Activated CD4-positive, CD25-positive, alpha-beta regulatory T cell (primary cell): Measurements from ENCODE around the gene GLRX.
"Not testable (repeated sequence)": the region's sequence is repeated elsewhere in the genome, so short reads cannot be mapped to it uniquely, and the experiment has no call there.

ENCODE experiments used
- DNase-seq, 4 experiments: peaks; one replicate each; lab custom pipeline; 2025; lab: John Stamatoyannopoulos, UW

GLRX gene

DNA sequence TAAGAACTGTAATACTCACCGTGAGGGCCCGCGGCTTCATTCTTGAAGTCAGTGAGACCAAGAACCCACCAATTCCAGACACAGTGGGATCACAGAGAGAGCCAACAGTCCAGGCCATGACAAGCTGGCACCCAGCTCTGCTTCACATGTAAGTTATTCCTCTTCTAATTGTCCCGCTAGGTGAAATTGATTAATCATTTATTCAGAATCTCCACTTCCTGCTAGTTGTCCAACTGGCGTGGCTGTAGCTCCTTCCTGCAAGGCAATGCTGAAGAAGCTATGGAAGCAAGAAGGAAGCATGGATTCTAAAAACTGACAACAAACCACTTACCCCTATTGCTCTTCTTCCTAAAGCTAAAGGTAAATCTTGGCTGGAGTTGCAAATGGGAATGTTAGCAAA, 30.0 kb upstream of the GLRX start:
- DNase-seq: no peak

DNA sequence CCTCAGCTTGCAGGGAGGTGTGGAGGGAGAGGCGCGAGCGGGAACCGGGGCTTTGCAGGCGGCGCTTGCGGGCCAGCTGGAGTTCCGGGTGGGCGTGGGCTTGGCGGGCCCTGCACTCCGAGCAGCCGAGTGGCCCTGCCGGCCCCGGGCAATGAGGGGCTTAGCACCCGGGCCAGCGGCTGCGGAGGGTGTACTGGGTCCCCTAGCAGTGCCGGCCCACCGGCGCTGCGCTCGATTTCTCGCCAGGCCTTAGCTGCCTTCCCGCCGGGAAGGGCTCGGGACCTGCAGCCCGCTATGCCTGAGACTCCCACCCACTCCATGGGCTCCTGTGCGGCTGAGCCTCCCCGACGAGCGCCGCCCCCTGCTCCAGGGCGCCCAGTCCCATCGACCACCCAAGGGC, 28.6 kb upstream of the GLRX start:
- not testable (repeated sequence) for DNase-seq

DNA sequence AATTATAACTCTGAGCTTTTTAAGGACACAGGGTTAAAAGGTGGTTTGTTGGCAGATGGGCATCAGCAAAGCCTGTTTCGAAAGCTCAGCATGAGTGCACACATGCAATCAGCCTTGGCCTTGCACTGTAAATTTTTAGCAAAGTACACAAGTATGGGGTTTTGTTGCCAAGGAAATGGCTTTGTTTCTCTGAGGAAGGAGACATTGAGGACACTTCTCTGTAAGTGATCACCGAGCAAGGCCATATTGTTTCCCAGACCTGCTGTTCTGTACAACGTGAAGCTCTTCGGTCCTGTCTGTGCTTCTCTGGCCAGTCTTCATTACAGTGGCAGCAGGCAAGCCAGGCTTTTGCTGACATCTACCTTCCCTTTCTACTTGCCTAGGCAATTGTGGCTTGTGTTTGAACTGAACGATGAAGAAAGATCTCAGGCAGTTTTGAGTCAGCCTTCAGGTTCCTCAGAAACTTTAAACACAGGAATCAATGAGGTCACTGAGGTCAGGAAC, 27.9 kb upstream of the GLRX start:
- no peak for DNase-seq

DNA sequence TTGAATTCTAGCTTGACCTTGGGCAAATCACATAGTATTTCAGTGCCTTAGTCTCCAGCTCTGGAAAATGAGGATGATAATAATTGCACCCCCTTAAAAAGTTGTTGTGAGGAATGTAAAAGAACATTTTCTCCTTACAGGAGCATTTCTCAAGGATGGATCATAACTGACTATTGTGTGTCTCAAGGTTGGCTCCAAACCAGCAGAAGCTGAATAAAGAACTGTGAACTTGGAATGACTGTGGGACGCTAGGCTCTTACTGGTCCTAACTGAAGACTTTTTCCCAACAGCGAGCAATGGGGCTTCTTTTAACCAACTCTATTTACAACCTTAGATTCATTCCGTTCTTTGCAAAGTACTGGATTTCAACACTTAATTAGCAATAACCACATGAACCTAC, 26.2 kb upstream of the GLRX start:
- no peak for DNase-seq

DNA sequence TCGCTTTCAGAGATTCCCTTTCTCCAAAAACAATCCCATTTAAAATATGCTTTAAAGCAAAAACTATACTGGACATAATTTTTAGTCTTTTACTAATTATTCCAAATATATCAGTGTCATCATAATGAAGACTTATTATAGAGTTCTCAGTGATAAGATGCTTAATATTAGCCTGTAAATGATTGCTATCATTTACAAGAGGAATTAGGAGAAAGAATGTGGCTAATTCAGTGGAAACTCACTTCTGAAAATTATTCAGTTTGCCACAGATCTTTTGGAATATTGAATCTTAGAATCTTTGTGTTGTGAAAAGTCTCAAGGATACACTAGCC, 24.7 kb upstream of the GLRX start:
- DNase-seq: no peak

DNA sequence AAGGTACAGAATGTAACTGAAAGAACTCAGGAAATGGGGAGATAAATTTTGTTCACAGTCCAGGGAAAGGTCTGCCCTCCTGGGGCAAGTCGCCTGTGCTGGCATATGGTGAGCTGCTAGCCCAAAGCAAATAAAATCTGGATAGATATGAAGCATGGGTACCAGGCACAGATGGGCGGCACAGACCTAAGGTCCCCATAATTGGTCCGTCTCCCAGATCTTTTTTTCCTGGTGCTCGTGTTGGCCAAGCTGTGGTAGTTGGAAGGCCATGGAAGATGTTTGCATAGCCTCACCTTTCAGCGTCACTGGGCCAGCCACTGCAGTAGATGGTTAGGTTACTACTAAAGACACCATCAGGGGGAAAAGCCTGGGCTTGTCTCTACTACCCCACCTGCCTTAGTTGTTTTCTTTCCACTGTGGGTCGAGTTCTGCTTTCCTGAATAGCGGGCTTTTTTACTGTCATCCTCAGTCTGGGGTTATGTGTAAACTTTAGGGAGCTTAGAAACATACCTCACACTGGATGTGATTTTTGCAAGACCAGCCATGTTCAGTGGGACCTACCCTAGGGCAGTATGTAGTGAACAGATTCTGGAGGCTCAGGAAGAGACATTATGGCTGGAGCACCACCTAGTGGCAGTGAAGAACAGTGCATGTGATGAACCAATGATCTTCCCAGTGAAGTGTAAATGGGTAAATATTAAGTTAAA, 24.2 kb upstream of the GLRX start:
- DNase-seq: peak; percentile 27 to 47 (median 32)

DNA sequence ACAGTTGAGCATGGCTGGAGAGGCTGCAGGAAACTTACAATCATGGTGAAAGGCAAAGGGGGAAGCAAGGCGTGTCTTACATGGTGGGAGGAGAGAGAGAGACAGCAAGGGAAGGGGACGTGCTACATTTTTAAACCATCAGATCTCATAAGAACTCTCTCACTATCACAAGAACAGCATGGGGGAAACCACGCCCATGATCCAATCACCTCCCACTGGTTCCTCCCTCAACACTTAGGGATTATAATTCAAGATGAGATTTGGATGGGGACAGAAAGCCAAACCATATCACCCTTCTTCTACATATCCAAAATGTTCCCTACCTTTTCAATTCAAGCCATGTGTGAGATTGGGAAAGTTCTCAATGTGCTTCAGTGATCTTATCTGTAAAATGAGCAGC, 22.9 kb upstream of the GLRX start:
- no peak for DNase-seq

DNA sequence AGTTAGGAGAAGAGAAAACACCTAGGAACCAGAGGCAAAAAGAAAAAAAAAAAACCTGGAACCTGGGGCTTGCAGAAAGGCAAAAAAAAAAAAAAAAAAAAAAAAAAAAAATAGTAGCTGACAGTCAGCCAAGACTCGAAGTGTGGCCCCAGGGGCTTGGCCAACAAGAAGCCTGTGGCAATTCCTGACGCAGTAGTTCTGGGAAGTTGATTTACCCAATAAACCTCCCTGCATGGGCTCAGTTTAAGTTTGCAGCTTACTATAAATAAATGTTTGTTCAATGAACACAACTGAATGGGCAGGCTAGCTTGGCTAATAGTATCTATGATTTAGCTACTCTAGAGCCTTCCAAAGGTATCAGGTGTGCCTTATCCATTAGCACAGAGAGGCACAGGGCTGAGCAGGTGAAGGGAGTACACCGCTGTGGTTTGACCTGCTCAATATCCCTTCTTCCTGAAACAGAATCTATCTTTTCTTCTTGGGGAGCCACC, 21.3 kb upstream of the GLRX start:
- no peak for DNase-seq

DNA sequence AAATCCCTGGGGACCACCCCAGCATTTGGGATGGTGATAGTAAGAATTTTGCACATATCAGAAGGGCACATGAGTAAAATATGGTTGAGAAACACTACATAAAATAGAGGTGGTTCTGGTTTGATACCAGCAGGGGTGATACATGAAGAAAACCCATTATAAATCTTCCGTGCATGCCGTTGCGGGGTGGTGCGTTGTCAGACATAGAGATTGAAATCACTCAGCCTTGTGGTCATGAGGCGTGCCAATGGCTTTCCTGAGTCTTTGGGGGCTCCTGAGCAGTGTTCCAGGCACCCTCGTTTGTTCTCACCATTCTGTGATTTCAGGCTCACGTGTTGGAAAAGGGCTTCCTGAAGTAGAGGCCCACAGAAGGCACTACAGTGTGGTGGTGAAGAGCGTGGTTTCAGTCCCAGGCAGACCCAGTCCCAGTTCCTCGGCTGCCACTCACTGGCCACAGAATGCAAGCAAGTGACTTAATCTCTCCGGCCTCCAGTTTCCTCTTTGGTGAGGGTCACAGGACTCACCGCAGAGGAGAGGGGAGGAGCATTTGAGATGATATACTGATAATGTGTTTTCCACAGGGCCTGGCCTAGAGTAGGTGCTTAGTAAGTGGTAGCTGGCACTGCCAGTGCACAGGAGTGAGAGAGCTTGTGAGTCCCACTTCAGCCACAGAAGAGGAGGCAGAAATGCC, 20.5 kb upstream of the GLRX start:
- peak; percentile 9 to 11 (median 10) for DNase-seq

DNA sequence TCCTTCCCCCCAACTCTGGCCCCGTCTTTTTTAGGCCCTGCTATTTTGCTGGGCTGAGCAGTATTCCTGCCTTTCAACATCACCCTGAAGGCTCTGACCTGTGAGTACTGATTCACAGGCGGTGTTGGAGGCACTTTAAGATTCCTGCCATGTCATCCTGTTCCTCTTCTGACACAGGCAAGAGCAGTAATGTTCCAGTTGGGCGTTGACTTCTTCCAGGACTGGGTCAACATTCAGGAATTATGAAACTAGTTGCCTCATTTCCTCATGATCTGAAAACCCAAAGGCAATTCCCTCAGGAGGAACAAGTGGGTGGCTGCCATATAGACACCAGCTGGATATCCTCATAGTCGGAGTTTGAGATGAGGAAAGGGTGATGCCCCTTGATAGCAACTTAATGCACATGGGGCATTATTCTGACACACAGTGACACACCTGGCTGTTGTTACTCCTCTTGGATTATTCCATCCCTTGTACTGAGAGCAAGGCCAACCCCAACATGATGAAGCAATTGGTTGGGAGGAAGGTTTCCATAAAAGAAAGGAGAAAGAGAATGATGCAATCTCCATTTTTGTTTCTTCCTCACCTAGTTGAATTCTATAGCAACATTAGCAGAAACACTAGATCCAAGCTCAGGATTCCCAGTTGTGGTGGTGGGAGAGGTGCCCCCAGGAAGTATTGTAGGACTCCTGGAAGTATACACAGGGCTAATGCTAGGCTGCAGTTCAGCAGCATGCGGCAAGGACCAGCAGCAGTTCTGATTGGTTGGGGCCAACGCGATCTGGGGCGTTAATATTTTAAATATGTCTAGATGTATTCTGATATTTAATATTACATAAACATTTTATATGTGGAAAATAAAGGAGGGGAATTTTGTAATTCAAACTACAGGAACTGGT, 19.6 kb upstream of the GLRX start:
- DNase-seq: no peak

DNA sequence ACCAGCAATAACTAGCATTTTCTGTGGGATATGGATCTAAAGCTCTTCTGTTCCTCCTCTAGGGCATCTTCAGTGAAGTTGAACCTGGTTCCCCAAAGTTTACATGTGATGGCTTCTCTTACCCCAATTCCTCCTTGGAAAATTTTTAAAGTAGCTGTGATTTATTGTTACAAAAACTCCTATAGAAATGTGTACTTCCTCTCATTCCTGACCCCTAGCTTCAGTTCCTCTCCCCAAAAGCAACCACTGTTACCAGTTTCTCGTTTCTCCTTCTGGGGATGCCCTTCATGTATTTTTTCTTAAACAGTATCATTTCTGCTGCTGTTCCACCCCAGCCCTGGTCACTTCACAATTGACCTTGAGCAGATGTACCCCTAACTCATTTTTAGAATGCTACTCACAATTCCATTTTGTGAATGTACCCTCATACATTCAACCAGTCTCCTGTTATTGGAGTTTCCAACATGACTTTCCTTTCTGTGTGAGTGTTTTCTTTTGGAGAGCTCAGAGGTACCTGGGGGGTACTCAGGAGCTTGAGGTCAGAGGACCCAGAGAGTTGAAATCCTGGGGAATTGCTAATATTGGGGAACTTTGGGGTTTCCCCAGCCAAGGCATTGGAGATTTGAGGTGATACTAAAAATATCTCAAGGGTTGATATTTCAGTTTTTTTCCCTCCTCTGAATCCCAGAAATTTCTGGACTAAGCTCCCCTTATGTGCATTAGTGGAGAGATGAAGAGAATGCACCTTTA, 18.6 kb upstream of the GLRX start:
- DNase-seq: no peak

DNA sequence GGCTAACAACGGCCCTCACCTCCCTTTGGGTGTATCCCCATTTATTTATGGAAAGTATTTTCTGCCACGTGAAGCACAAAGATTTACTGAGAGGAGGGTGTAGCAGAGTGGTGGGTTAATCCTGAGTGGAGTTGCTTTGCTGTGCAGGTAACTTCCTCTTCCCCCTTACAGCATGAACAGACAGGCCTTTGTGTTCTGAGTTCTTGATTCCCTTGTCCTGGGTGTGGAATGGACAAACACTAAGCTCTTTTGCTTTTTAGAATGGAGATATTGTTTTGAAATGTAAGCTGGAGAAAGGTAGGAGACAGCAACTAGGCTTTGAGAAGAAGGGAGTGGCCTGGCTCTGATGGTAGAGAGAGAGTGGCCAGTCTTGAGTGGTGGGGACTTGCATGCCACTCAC, 17.1 kb upstream of the GLRX start:
- DNase-seq: no peak

DNA sequence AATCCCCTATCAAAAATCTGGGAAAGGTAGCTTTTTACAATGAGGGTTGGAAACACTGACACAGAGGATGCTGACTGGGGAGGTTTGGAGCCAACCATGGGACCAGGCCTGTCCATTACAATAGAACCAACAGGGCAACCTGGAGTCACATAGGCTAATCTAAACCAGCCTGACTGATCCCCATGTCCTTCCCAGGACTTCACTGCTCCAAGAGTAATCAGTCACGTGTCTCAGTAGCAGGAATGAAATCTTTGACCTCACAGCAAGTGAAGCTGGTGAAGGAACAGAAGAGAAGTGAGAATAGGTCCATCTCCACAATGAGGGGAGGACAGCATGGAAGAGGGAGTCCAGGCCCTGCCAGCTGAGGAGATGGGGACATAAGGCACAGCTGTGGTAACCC, 16.0 kb upstream of the GLRX start:
- DNase-seq: no peak

DNA sequence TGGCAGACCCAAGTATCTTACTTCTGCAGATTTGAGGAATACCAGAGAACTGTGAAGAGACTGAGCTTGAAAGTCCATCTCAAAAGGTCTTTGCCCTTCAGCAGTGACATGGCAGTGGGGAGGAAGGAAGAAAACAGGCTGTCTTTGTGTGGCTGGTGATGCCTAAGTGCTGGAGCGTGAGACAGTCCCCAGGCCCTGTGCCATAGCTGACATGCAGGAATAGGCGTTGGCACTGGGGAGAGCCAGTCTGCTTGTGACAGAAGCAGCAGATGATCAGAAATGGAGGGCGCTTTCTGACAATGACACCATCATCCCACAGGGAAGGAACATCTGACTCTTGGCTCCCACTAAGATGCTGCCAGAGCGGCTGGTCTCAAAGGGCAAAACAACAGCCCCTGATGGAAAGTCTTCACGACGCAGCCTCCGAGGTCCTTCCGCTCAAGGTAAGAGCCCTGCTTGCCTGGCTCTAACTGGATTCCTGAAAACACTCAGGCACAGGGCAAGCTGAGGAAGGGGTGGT, 15.5 kb upstream of the GLRX start:
- no peak for DNase-seq

DNA sequence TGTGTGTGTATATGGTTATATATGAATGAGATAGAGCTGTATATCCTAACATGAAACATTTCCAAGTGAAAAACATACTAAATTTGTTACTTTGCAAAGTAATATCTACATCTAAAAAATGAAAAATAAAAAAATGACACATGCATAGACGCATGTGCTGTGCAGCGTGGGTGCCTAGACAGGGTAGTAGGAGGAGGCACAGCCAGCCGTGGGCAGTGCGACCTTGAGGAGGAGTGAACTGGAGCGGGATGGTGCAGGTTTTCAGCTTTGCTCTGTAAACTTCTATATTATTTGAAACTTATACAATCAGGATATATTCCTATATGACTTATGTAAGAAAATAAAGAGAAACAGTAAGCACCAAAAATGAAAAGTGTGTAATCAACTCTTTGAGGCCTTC, 15.0 kb upstream of the GLRX start:
- no peak for DNase-seq

DNA sequence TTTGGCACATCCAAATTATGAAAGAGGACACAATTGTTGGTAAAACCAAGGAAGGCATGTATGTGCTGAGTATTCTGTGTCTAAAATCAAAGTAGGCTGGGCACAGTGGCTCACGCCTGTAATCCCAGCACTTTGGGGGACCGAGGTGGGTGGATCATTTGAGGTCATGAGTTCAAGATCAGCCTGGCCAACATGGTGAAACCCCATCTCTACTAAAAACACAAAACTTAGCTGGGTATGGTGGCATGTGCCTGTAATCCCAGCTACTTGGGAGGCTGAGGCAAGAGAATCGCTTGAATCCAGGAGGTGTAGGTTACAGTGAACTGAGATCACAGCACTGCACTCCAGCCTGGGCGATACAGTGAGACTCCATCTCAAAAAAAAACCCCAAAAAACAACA, 14.4 kb upstream of the GLRX start:
- DNase-seq: not testable (repeated sequence)

DNA sequence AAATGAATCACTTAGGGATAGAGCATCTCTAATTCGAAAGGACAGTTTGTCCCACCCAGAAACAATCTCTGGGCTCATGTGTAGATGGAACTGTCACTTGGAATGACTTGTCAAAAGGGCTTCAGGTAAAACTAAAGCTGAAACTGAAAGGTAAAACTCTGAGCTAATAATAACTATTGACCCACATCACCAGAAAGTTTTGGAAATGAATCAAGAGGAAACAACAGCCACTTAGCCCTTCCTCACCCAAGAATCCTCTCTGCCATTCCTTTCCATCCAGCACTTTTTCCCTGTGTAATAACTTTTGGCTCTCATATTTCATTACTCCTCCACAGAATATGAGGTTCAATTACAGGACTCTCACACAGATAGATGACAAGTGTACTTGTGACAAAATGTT, 14.0 kb upstream of the GLRX start:
- no peak for DNase-seq

DNA sequence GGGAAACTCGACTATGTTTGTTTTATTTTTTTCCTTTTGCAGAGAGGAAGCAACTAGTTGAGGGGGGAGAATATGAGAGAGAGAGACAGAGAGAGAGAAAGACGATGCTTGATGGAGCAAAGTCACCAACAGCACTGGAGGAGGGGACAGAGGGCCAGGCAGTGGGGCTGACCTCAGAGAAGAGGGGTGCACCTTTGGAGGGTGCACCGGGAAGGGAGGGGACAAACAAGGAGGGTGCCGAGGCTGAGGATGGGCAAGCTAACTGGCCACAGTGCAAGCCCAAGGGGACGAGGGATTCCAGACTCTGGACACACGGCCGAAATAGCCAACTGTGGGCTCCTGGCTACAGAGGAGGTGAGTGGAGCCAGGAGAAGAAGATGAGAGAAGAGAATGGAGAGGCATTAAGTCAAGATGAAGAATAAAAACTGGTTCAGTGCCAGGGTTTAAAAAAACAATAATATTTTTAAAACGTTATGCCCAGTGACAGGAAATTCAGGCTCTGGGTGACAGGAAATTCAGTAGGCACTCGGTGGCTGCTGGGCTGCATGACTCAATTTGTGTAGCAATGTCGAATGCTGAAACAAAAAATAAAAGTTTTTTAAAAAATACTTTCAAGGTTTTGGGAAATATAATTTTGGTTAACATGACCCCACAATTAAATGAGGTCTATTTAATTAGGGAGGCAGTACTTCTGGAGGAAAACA, 13.3 kb upstream of the GLRX start:
- no peak for DNase-seq

DNA sequence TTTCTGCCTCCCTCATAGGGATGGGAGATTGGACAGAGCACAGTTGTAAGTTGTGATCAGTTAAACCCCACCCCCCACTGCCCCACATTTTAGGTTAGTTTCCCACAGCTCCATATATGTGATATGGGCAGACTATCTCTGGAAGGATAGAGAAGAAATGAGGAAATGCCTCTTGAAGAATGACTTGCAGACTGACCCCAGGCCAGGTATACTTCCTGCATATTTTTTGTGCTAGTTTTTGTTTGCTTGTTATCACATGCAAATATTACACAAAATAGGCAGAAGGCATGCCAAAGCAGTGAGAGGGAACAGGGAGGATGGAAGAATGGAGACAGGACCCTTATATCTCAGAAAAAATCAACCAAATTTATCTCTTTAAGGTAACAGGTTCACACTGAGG, 10.1 kb upstream of the GLRX start:
- DNase-seq: no peak

DNA sequence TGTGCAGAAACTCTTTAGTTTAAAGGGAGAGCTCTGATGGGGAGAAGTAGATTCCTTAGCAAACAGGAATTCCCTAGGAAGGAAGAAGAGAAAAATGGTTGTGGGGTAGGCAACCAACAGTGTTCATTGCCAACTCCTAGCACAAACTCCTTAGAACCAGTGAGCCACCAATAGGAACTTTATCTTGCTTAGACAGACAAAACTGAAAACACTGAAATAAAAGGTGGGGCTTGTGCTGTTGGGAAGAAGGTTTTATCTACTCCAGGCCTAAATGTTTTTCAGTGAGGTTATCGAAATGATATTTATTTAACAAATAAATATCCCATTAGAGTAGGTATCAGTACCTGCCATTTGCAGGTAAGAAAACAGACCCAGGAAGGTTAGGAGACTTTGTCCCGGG, 7.7 kb upstream of the GLRX start:
- DNase-seq: no peak

DNA sequence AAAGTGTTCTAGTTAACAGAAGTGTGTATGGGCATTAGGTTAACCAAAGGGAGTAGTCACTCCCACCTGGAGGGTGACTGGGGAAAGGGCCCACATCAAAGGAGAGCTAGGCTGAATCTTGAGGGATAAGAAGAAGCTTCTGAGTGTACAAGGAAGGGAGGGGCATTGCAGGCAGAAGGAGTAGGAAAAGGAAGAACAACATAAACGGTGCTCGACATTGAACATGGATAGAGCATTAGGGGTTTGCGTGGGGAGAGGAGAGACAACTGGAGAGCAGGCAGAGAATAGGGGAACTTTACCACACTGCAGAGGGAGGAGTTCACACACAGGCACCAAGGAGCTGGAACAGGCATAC, 5.3 kb upstream of the GLRX start:
- DNase-seq: no peak
